B cell (primary cell): Measurements from ENCODE around the gene NUDT14. TPM values are rescaled to one million over a fixed set of nuclear protein-coding genes. Genes with fewer than 3 reads are reported as not detected.

Experiments used
- ATAC-seq: fragments of 200-7000 bp; cut with Tn5 transposase; one replicate; pipeline ENCODE4 v1.10.0; 2021; ENCODE audit warnings: low read depth, mild to moderate bottlenecking, moderate number of reproducible peaks, moderate library complexity
- CTCF ChIA-PET: fragments of 350-600 bp; sonication (Branson Sonifier 250); formaldehyde crosslinking; loops from one replicate; lab custom pipeline; 2021; ENCODE audit warnings: antibody characterized with exemption, inconsistent platforms; lab: Charles Lee
- POLR2A ChIA-PET: fragments of 350-600 bp; sonication (Branson Sonifier 250); formaldehyde crosslinking; loops from one replicate; lab custom pipeline; 2021; ENCODE audit warnings: antibody characterized with exemption; lab: Charles Lee
- DNase-seq: peaks from one replicate; pipeline ENCODE4 v3.0.0; 2013
- H2AFZ ChIP-seq: 2 replicates; pipeline ENCODE4 v1.6.1; 2012; ENCODE audit warnings: mild to moderate bottlenecking, low read depth, low read length; ENCODE audit not compliant: insufficient read depth, poor library complexity, severe bottlenecking
- H3K27ac ChIP-seq, 2 donors: 1 replicate in 1 of 2; 2 replicates in 1 of 2; pipeline ENCODE4 v1.5.1; 2012 to 2013; ENCODE audit warnings: low read length in 2 of 2, mild to moderate bottlenecking in 2 of 2, moderate library complexity in 1 of 2
- H3K27me3 ChIP-seq, 4 experiments: fragments of 200-600 bp in 1 of 4; sonication (generic) in 1 of 4; replicated peaks in 1 of 4; 1 replicate in 2 of 4; 2 replicates in 2 of 4; pipeline versions ENCODE4 v1.6.1 to v1.7.0; 2013 to 2016; ENCODE audit warnings: low read length in 3 of 4, mild to moderate bottlenecking in 2 of 4, mixed read lengths in 1 of 4, moderate library complexity in 1 of 4; ENCODE audit not compliant: insufficient read depth in 4 of 4, control insufficient read depth in 3 of 4; ENCODE audit errors: control extremely low read depth in 1 of 4
- H3K36me3 ChIP-seq, 2 experiments: replicated peaks in 1 of 2; 1 replicate in 1 of 2; 2 replicates in 1 of 2; pipeline versions ENCODE4 v1.6.1 to v1.7.1; 2013; ENCODE audit warnings: low read length in 1 of 2; ENCODE audit not compliant: insufficient read depth in 2 of 2, control insufficient read depth in 1 of 2; ENCODE audit errors: control extremely low read depth in 1 of 2, extremely low read depth in 1 of 2
- H3K4me1 ChIP-seq, 2 donors: fragments of 200-600 bp in 1 of 2; sonication (generic) in 1 of 2; 1 replicate in 1 of 2; 2 replicates in 1 of 2; pipeline versions ENCODE4 v1.5.1 to v1.6.1; 2013 to 2017; ENCODE audit warnings: low read length in 2 of 2; ENCODE audit not compliant: control insufficient read depth in 2 of 2, insufficient read depth in 2 of 2
- H3K4me2 ChIP-seq: replicated peaks from 2 replicates; pipeline ENCODE3; 2012; ENCODE audit warnings: mild to moderate bottlenecking, low read depth, low read length; ENCODE audit not compliant: poor library complexity, severe bottlenecking
- H3K4me3 ChIP-seq, 5 experiments: fragments of 200-600 bp in 1 of 5; sonication (generic) in 1 of 5; 1 replicate in 3 of 5; 2 replicates in 2 of 5; pipeline versions ENCODE4 v1.5.1 to v1.7.0; 2011 to 2016; ENCODE audit warnings: low read length in 4 of 5, mild to moderate bottlenecking in 4 of 5, low read depth in 2 of 5, control low read depth in 1 of 5, moderate library complexity in 1 of 5; ENCODE audit not compliant: insufficient read depth in 1 of 5; ENCODE audit errors: control extremely low read depth in 1 of 5, extremely low read depth in 1 of 5
- H3K79me2 ChIP-seq: fragments of 200-600 bp; sonication (generic); one replicate; pipeline ENCODE4 v1.6.0; 2016; ENCODE audit warnings: low read length; ENCODE audit not compliant: control insufficient read depth, insufficient read depth
- H3K9ac ChIP-seq: fragments of 200-600 bp; sonication (generic); 2 replicates; pipeline ENCODE4 v1.6.1; 2017; ENCODE audit warnings: mild to moderate bottlenecking, low read length, moderate library complexity
- H3K9me3 ChIP-seq, 3 donors: one replicate each; pipeline versions ENCODE4 v1.6.1 to v1.7.1; 2013; ENCODE audit warnings: low read length in 2 of 3; ENCODE audit not compliant: control insufficient read depth in 2 of 3, insufficient read depth in 1 of 3; ENCODE audit errors: control extremely low read depth in 1 of 3
- H4K20me1 ChIP-seq: 2 replicates; pipeline ENCODE4 v1.6.0; 2012; ENCODE audit warnings: mild to moderate bottlenecking, low read length; ENCODE audit not compliant: insufficient read depth, control insufficient read depth, poor library complexity, severe bottlenecking
- H3K27ac Mint-ChIP-seq: one replicate; pipeline ENCODE4 v1.8.0; 2021; ENCODE audit warnings: mixed read lengths
- H3K27me3 Mint-ChIP-seq: one replicate; pipeline ENCODE4 v1.8.0; 2021; ENCODE audit warnings: mixed read lengths
- H3K4me1 Mint-ChIP-seq: one replicate; pipeline ENCODE4 v1.8.0; 2021; ENCODE audit warnings: mixed read lengths
- H3K4me3 Mint-ChIP-seq: one replicate; pipeline ENCODE4 v1.8.0; 2021; ENCODE audit warnings: mixed read lengths
- H3K9me3 Mint-ChIP-seq: one replicate; pipeline ENCODE4 v1.8.0; 2022; ENCODE audit warnings: mixed read lengths; ENCODE audit not compliant: insufficient read depth
- EZH2 ChIP-seq: IDR thresholded peaks from 2 replicates; pipeline ENCODE4 v1.6.1; 2012; ENCODE audit warnings: borderline replicate concordance, low read depth, mild to moderate bottlenecking, moderate library complexity, low read length; ENCODE audit not compliant: insufficient read depth, poor library complexity, severe bottlenecking
- WGBS: methylation state at CpG from one replicate; pipeline ENCODE4 v1.1.5; 2013; ENCODE audit warnings: missing lambda C conversion rate; ENCODE audit not compliant: insufficient coverage; 5-methylcytosine and 5-hydroxymethylcytosine counted together
- intact Hi-C: fragments of 100-400 bp; cut with micrococcal nuclease; formaldehyde crosslinking; loops from one replicate; pipeline ENCODE4 v1.10.0; 2022
- polyA plus RNA-seq: library from polyadenylated mRNA; depleted of rRNA; stranded (reverse); fragments of >200 nt; gene quantifications from 2 replicates; pipeline ENCODE4 v1.2.3, GENCODE V29; 2012
- total RNA-seq, 2 donors: library from RNA; stranded (reverse); fragments of 120-200 nt in 1 of 2; gene quantifications; 1 replicate in 1 of 2; 2 replicates in 1 of 2; pipeline versions ENCODE4 v1.2.3 to v1.2.4, GENCODE V29; 2013 to 2022
- TF ChIP-seq, protein P1 (sequence below): fragments of 200-600 bp; IDR thresholded peaks from one replicate; pipeline ENCODE4 v1.8.0; 2022; ENCODE audit warnings: antibody characterized with exemption, mild to moderate bottlenecking

The NUDT14 gene
- total and polyA plus RNA-seq, 2 donors (not counting 1 experiment from before 2014, with no cell fraction given) = 17.4 to 31.6 TPM

GRCh38 chr14:105155681-105156413, 25.3 kb downstream of the NUDT14 start:
- ChIA-PET POLR2A (no interaction called here), CTCF (no interaction called here)
- Histone ChIP-seq H2AFZ (no peak overlapping the region), H3K9ac (no peak overlapping the region), H3K36me3 (no peaks in the 10 kb centered on the region), H3K27me3 (no peaks in the 10 kb centered on the region), H3K4me1 (no peaks in the 10 kb centered on the region), H3K79me2 (no peaks in the 10 kb centered on the region), H3K9me3 (peaks cover 0 to 7% (median 0%) of the 10 kb centered on the region in 3 donors), H3K4me3 (no peak overlapping the region), H4K20me1 (no peaks in the 10 kb centered on the region), H3K27ac (no peak overlapping the region), H3K4me2 (no peak overlapping the region)
- TF ChIP-seq, protein P1, sequence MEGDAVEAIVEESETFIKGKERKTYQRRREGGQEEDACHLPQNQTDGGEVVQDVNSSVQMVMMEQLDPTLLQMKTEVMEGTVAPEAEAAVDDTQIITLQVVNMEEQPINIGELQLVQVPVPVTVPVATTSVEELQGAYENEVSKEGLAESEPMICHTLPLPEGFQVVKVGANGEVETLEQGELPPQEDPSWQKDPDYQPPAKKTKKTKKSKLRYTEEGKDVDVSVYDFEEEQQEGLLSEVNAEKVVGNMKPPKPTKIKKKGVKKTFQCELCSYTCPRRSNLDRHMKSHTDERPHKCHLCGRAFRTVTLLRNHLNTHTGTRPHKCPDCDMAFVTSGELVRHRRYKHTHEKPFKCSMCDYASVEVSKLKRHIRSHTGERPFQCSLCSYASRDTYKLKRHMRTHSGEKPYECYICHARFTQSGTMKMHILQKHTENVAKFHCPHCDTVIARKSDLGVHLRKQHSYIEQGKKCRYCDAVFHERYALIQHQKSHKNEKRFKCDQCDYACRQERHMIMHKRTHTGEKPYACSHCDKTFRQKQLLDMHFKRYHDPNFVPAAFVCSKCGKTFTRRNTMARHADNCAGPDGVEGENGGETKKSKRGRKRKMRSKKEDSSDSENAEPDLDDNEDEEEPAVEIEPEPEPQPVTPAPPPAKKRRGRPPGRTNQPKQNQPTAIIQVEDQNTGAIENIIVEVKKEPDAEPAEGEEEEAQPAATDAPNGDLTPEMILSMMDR = no peak
- TF ChIP-seq EZH2 = no peak
- no peak overlapping the region for H3K4me3 Mint-ChIP-seq
- intact Hi-C loops = no loop called here
- 91% methylated on average over 48 of the region's 48 CpGs for WGBS
- H3K4me1 Mint-ChIP-seq = no peaks in the 10 kb centered on the region
- no peak overlapping the region for H3K27ac Mint-ChIP-seq
- ATAC-seq (no peak), DNase-seq (no peak)
- peaks cover 4% of the 10 kb centered on the region for H3K27me3 Mint-ChIP-seq
- H3K9me3 Mint-ChIP-seq = no peaks in the 10 kb centered on the region

GRCh38 chr14:105155071-105155651, 26.0 kb downstream of the NUDT14 start:
- ATAC-seq = no peak
- WGBS = 90% methylated on average over 24 of the region's 24 CpGs
- intact Hi-C loops = no loop called here

More at GRCh38 chr14:105155071-105155651, 26.0 kb downstream of the NUDT14 start:
- ChIA-PET POLR2A (no interaction called here), CTCF (no interaction called here)
- Mint-ChIP-seq H3K9me3 (no peaks in the 10 kb centered on the region), H3K27ac (no peak overlapping the region), H3K27me3 (peaks cover 4% of the 10 kb centered on the region), H3K4me1 (no peaks in the 10 kb centered on the region), H3K4me3 (no peak overlapping the region)
- Histone ChIP-seq H3K4me3 (no peak overlapping the region), H3K79me2 (no peaks in the 10 kb centered on the region), H3K27ac (no peak overlapping the region), H3K4me1 (no peaks in the 10 kb centered on the region), H3K36me3 (no peaks in the 10 kb centered on the region), H3K9me3 (peaks cover 0 to 7% (median 0%) of the 10 kb centered on the region in 3 donors), H3K9ac (no peak overlapping the region), H3K27me3 (no peaks in the 10 kb centered on the region), H3K4me2 (no peak overlapping the region), H2AFZ (no peak overlapping the region), H4K20me1 (no peaks in the 10 kb centered on the region)
- no peak for TF ChIP-seq EZH2
- TF ChIP-seq, protein P1 = no peak
- no peak for DNase-seq
